ENCODE results near the gene TUB.

DNA sequence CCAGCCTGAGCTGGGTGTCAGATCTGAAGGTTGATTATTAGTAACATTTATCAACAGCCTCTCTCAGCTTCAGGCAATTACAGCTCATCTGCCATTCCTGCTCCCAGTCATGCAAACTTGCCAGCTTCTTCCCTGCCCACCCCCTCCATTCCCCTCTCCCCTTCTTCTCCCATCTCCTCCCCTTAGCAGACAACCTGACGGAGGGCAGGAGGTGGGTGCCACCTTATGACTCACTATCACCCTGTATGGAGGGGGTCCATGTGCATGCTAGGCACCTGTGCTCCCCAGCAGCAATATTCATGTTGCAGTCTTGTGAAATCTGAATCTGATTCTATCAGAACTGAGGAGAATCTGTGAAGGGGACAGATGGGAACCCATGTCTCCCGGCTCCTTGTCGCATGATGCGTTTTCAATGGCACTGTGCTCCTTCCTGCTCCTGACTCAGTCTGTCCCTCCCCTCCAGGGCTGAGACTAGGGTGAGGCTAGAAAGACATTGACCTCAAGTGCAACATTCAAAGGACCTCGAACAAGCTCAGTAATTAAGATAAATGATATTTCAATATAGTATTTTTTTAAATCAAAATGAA, 46.3 kb upstream of the TUB start:
- TF ChIP-seq, protein P1, sequence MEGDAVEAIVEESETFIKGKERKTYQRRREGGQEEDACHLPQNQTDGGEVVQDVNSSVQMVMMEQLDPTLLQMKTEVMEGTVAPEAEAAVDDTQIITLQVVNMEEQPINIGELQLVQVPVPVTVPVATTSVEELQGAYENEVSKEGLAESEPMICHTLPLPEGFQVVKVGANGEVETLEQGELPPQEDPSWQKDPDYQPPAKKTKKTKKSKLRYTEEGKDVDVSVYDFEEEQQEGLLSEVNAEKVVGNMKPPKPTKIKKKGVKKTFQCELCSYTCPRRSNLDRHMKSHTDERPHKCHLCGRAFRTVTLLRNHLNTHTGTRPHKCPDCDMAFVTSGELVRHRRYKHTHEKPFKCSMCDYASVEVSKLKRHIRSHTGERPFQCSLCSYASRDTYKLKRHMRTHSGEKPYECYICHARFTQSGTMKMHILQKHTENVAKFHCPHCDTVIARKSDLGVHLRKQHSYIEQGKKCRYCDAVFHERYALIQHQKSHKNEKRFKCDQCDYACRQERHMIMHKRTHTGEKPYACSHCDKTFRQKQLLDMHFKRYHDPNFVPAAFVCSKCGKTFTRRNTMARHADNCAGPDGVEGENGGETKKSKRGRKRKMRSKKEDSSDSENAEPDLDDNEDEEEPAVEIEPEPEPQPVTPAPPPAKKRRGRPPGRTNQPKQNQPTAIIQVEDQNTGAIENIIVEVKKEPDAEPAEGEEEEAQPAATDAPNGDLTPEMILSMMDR (IDR thresholded peaks at IDR 0.05; ENCODE audit: low read length), result no peak
- no peak for TF ChIP-seq EZH2 (optimal IDR thresholded peaks at IDR 0.05; ENCODE audit: low read depth, low read length)

All from MM.1S (cell line).